IPS-18a (cell line): ENCODE measurements around the gene PLXNC1.

ENCODE experiments used
- H3K27ac ChIP-seq: one replicate; pipeline ENCODE4 v1.5.1; 2013; ENCODE audit warnings: low read length
- H3K27me3 ChIP-seq: one replicate; pipeline ENCODE4 v1.6.1; 2013; ENCODE audit warnings: mild to moderate bottlenecking, low read length; ENCODE audit not compliant: control insufficient read depth, insufficient read depth
- H3K36me3 ChIP-seq: one replicate; pipeline ENCODE4 v1.6.1; 2013; ENCODE audit warnings: low read depth, low read length; ENCODE audit not compliant: control insufficient read depth
- H3K4me1 ChIP-seq: one replicate; pipeline ENCODE4 v1.6.1; 2013; ENCODE audit warnings: low read depth, low read length; ENCODE audit not compliant: control insufficient read depth
- H3K4me3 ChIP-seq: one replicate; pipeline ENCODE4 v1.5.1; 2013; ENCODE audit warnings: low read length
- H3K9ac ChIP-seq: one replicate; pipeline ENCODE4 v1.6.1; 2013; ENCODE audit warnings: mild to moderate bottlenecking, low read length, moderate library complexity
- H3K9me3 ChIP-seq: one replicate; pipeline ENCODE4 v1.6.1; 2013; ENCODE audit warnings: low read depth, low read length; ENCODE audit not compliant: control insufficient read depth

PLXNC1 gene

GRCh38 chr12:94265539-94265938 is 117.2 kb downstream of the PLXNC1 start:
- Histone ChIP-seq H3K36me3 (no peaks in the 10 kb centered on the region), H3K9me3 (no peaks in the 10 kb centered on the region), H3K4me3 (no peak overlapping the region), H3K4me1 (peaks cover 39% of the 10 kb centered on the region), H3K27me3 (no peaks in the 10 kb centered on the region), H3K9ac (no peak overlapping the region), H3K27ac (no peak overlapping the region)

- Histone ChIP-seq H3K36me3 (no peaks in the 10 kb centered on the region), H3K27ac (no peak overlapping the region), H3K9ac (no peak overlapping the region), H3K4me1 (peaks cover 34% of the 10 kb centered on the region), H3K4me3 (no peak overlapping the region), H3K9me3 (no peaks in the 10 kb centered on the region), H3K27me3 (no peaks in the 10 kb centered on the region)
Measured at GRCh38 chr12:94265966-94266745, 117.8 kb downstream of the PLXNC1 start.

GRCh38 chr12:94266796-94267536 is 118.6 kb downstream of the PLXNC1 start:
- no peak overlapping the region for H3K27ac ChIP-seq
- H3K36me3 ChIP-seq = no peaks in the 10 kb centered on the region
- H3K9ac ChIP-seq = no peak overlapping the region
- no peaks in the 10 kb centered on the region for H3K27me3 ChIP-seq
- H3K9me3 ChIP-seq = no peaks in the 10 kb centered on the region
- H3K4me1 ChIP-seq = peaks cover 26% of the 10 kb centered on the region
- H3K4me3 ChIP-seq = no peak overlapping the region

- Histone ChIP-seq H3K36me3 (no peaks in the 10 kb centered on the region), H3K9ac (no peak overlapping the region), H3K27me3 (no peaks in the 10 kb centered on the region), H3K4me3 (no peak overlapping the region), H3K9me3 (no peaks in the 10 kb centered on the region), H3K4me1 (peaks cover 20% of the 10 kb centered on the region), H3K27ac (no peak overlapping the region)
Measured at GRCh38 chr12:94267537-94267872, 119.1 kb downstream of the PLXNC1 start.

GRCh38 chr12:94267921-94268471 is 119.6 kb downstream of the PLXNC1 start:
- H3K36me3 ChIP-seq = no peaks in the 10 kb centered on the region
- H3K4me3 ChIP-seq = no peak overlapping the region
- H3K4me1 ChIP-seq = peaks cover 15% of the 10 kb centered on the region
- H3K9ac ChIP-seq = no peak overlapping the region
- no peaks in the 10 kb centered on the region for H3K27me3 ChIP-seq
- no peaks in the 10 kb centered on the region for H3K9me3 ChIP-seq
- no peak overlapping the region for H3K27ac ChIP-seq

GRCh38 chr12:94269316-94269999 is 121.1 kb downstream of the PLXNC1 start:
- Histone ChIP-seq H3K27ac (no peak overlapping the region), H3K36me3 (no peaks in the 10 kb centered on the region), H3K4me3 (no peak overlapping the region), H3K9me3 (no peaks in the 10 kb centered on the region), H3K4me1 (peaks cover 6% of the 10 kb centered on the region), H3K9ac (no peak overlapping the region), H3K27me3 (no peaks in the 10 kb centered on the region)

GRCh38 chr12:94271351-94271750 is 123.0 kb downstream of the PLXNC1 start:
- no peaks in the 10 kb centered on the region for H3K27me3 ChIP-seq
- H3K4me3 ChIP-seq = no peak overlapping the region
- H3K4me1 ChIP-seq = no peaks in the 10 kb centered on the region
- H3K9ac ChIP-seq = no peak overlapping the region
- H3K27ac ChIP-seq = no peak overlapping the region
- H3K36me3 ChIP-seq = no peaks in the 10 kb centered on the region
- H3K9me3 ChIP-seq = no peaks in the 10 kb centered on the region

GRCh38 chr12:94272280-94272679 is 123.9 kb downstream of the PLXNC1 start:
- Histone ChIP-seq H3K4me3 (no peak overlapping the region), H3K9ac (no peak overlapping the region), H3K27ac (no peak overlapping the region), H3K27me3 (no peaks in the 10 kb centered on the region), H3K9me3 (no peaks in the 10 kb centered on the region), H3K36me3 (no peaks in the 10 kb centered on the region), H3K4me1 (no peaks in the 10 kb centered on the region)

- H3K9me3 ChIP-seq = no peaks in the 10 kb centered on the region
Measured at GRCh38 chr12:94273272-94273671, 124.9 kb downstream of the PLXNC1 start.

GRCh38 chr12:94276725-94277124 is 128.3 kb downstream of the PLXNC1 start:
- Histone ChIP-seq H3K36me3 (no peaks in the 10 kb centered on the region), H3K27ac (no peak overlapping the region), H3K9ac (no peak overlapping the region), H3K9me3 (no peaks in the 10 kb centered on the region), H3K4me1 (no peaks in the 10 kb centered on the region), H3K4me3 (no peak overlapping the region), H3K27me3 (no peaks in the 10 kb centered on the region)

More at GRCh38 chr12:94273272-94273671, 124.9 kb downstream of the PLXNC1 start:
- Histone ChIP-seq H3K4me1 (no peaks in the 10 kb centered on the region), H3K27ac (no peak overlapping the region), H3K4me3 (no peak overlapping the region), H3K36me3 (no peaks in the 10 kb centered on the region), H3K27me3 (no peaks in the 10 kb centered on the region), H3K9ac (no peak overlapping the region)

GRCh38 chr12:94277426-94278000 is 129.1 kb downstream of the PLXNC1 start:
- Histone ChIP-seq H3K9me3 (no peaks in the 10 kb centered on the region), H3K9ac (no peak overlapping the region), H3K27me3 (no peaks in the 10 kb centered on the region), H3K4me1 (no peaks in the 10 kb centered on the region), H3K27ac (no peak overlapping the region), H3K36me3 (no peaks in the 10 kb centered on the region), H3K4me3 (no peak overlapping the region)
